IPS-15b (cell line): ENCODE results near the gene HYLS1.
"Not testable (repeated sequence)": the region's sequence is repeated elsewhere in the genome, so short reads cannot be mapped to it uniquely, and the experiment has no call there.

ENCODE experiments used
- H3K27me3 ChIP-seq: one replicate; pipeline ENCODE4 v1.6.1; 2013; ENCODE audit warnings: low read length; ENCODE audit not compliant: control insufficient read depth, insufficient read depth
- H3K36me3 ChIP-seq: one replicate; pipeline ENCODE4 v1.6.1; 2013; ENCODE audit warnings: low read length; ENCODE audit not compliant: control insufficient read depth, insufficient read depth
- H3K4me1 ChIP-seq: one replicate; pipeline ENCODE4 v1.6.1; 2013; ENCODE audit warnings: mild to moderate bottlenecking, low read length; ENCODE audit not compliant: control insufficient read depth, insufficient read depth
- H3K4me3 ChIP-seq: one replicate; pipeline ENCODE4 v1.5.1; 2013; ENCODE audit warnings: low read depth, low read length
- H3K9ac ChIP-seq: one replicate; pipeline ENCODE4 v1.6.1; 2013; ENCODE audit warnings: low read depth, mild to moderate bottlenecking, low read length
- H3K9me3 ChIP-seq: one replicate; pipeline ENCODE4 v1.6.1; 2013; ENCODE audit warnings: mild to moderate bottlenecking, low read length; ENCODE audit not compliant: control insufficient read depth, insufficient read depth

Gene HYLS1

DNA sequence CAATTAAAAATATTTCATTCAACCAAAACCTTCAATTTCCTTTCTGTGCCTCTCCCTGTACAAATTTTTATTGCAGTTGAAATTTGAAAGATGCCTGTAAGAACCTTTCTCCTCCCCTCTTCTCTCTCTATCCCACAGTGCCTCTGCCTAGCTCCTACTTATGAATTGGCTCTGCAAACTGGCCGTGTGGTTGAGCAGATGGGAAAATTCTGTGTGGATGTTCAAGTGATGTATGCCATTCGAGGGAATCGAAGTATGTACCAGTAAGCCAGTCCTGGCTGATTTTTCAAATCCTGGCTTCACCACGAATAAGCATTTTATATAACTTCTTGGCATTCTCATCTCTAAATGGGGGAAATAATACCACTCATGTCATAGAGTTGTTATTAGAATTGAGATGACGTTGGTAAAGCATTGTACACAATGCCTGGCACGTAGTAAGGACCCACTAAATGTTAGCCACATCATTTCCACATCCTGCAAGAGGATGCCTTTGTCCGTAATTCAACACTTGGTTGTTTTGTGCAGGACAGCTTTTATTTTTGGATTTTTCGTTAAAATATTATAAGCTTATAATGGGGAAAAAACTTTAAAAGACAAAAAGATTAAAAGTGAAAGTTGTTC lies 22.9 kb downstream of the HYLS1 start:
- Histone ChIP-seq H3K27me3 (peaks cover under 1% of the 10 kb centered on the region), H3K4me3 (no peak overlapping the region), H3K9me3 (no peaks in the 10 kb centered on the region), H3K9ac (no peak overlapping the region), H3K4me1 (no peaks in the 10 kb centered on the region), H3K36me3 (no peaks in the 10 kb centered on the region)

DNA sequence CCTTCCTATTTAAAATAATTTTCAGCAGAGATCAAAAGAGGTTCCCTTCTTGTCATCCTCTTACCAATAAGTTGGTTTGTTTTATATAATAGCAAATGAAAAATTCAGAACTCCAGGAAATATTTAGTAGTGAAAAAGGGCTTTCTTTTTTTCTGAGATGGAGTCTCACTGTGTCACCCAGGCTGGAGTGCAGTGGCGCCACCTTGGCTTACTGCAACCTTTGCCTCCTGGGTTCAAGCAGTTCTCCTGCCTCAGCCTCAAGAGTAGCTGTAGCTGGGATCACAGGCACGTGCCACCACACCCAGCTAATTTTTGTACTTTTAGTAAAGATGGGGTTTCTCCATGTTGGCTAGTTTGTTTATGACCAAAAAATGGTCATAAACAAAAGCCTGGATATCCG lies 27.1 kb downstream of the HYLS1 start:
- not testable (repeated sequence) for H3K27me3 ChIP-seq, H3K9ac ChIP-seq, H3K36me3 ChIP-seq, H3K9me3 ChIP-seq, H3K4me1 ChIP-seq, H3K4me3 ChIP-seq

DNA sequence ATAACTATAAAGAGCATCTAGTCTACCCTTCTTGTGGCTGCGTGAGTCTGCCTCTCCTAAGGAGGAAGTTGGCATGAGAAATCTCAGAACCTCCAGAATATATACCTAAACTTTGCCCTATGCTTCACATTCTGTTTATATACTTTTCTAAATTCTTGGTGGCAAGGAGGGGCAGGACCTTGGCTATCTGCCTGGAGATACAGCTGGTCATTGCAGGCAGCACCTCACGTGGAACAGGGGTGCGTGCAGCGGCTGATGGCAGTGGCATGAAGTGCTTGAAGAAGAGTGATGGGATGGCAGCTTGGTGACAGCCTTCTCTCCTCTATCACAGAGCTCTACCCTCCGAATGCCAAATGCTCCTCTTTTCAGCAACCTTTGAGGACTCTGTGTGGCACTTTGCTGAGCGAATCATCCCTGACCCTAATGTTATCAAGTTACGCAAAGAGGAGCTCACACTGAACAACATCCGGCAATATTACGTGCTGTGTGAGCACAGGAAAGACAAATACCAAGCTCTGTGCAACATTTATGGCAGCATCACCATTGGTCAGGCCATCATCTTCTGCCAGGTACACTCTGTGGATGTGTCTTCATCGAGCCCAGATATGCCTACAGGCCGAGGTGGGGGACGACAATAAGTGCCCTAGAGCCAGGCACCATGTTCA lies 29.3 kb downstream of the HYLS1 start:
- Histone ChIP-seq H3K27me3 (no peaks in the 10 kb centered on the region), H3K36me3 (peaks cover 2% of the 10 kb centered on the region), H3K4me1 (no peaks in the 10 kb centered on the region), H3K9ac (no peak overlapping the region), H3K4me3 (no peak overlapping the region), H3K9me3 (no peaks in the 10 kb centered on the region)

DNA sequence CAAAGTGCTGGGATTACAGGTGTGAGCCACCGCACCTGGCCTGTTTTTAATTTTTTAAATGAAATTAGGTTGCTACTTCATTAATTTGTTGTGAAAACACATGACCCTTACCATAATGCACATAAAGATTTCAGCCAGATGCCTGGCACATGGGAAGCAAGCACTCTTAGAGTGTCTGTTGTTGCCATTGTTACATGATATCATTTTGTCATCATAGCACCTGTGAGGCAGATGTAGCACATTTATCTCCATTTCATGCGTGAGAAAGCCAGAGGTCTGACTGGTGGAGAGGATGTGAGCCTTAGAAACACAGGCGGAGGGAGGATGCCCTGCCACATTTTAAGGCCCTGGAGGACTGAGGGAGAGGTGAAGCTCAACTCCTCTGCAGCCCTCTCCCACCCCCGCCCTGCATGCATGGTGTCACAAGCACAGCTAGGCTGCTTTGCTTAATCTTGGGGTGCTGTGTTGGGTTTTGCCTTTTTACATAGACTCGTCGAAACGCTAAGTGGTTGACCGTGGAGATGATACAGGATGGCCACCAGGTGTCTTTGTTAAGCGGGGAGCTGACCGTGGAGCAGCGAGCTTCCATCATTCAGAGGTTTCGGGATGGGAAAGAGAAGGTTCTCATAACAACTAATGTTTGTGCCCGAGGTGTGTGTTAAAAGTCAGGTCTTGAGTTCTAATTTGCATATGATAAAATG lies 30.8 kb downstream of the HYLS1 start:
- no peaks in the 10 kb centered on the region for H3K4me1 ChIP-seq
- no peaks in the 10 kb centered on the region for H3K27me3 ChIP-seq

DNA sequence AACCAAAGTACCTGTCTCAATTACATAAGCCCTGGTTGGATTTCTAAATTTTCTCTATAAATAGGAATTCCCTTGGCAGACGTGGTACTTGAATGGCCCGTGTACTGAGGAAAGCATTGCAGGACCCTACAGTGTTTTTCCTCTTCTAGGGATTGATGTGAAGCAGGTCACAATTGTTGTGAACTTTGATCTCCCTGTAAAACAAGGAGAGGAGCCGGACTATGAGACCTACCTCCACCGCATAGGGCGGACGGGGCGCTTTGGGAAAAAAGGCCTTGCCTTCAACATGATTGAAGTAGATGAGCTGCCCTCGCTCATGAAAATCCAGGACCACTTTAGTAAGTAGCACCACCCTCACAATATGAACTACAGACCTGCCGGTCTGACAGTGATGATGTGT lies 33.6 kb downstream of the HYLS1 start:
- Histone ChIP-seq H3K36me3 (peaks cover 2% of the 10 kb centered on the region), H3K4me3 (no peak overlapping the region), H3K27me3 (no peaks in the 10 kb centered on the region), H3K9ac (no peak overlapping the region), H3K4me1 (peaks cover 2% of the 10 kb centered on the region), H3K9me3 (no peaks in the 10 kb centered on the region)

More for the DNA sequence above, 30.8 kb downstream of the HYLS1 start:
- Histone ChIP-seq H3K4me3 (no peak overlapping the region), H3K9ac (no peak overlapping the region), H3K9me3 (no peaks in the 10 kb centered on the region), H3K36me3 (peaks cover 2% of the 10 kb centered on the region)

DNA sequence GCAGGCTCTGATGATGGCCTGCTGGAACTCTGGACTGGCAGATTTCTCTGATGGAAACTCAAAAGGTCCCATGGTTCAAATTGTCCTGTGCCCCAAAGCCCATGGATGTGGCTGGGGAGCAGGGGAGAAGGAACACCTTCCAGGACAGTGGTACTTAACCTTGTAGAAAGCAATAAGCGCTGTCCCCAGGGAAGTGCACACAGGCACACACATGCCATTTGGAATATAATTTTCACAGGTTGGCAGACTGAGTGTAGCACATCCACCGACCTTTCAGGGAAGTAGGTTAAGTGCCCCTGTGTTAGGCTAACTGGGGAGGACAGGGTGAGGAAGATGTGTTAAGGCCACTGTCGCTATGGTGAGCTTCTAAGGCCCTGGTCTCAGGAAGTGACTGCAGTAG lies 34.7 kb downstream of the HYLS1 start:
- Histone ChIP-seq H3K4me1 (peaks cover 2% of the 10 kb centered on the region), H3K27me3 (no peaks in the 10 kb centered on the region), H3K36me3 (peaks cover 2% of the 10 kb centered on the region), H3K9ac (no peak overlapping the region), H3K4me3 (no peak overlapping the region), H3K9me3 (no peaks in the 10 kb centered on the region)

DNA sequence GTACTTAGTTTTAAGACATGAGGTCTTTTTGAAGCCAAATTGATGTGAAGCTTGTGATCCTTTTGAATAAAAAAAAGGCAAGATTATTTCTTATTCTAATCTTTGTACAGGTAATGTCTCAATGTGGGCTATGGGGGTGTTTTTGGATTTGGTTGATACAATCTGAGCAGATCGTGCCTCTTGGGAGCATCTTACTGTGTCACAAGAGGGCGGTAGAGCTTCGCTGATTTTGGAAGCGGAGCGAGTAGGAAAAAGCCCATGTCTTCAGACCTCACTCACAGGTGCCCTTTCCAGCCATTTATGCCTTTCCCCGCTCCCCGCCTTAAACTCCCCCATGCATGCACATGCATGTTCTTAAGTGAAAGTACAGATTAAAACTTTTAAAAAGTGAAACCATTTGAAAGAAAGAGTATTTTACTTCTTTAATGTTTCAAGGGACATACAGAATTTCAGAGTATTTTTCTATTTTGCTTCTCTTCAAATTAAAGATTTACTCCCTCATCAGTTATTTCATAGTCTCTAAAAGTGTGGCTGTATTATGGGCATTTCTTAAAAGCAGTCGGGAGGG lies 35.6 kb downstream of the HYLS1 start:
- H3K9ac ChIP-seq = no peak overlapping the region

DNA sequence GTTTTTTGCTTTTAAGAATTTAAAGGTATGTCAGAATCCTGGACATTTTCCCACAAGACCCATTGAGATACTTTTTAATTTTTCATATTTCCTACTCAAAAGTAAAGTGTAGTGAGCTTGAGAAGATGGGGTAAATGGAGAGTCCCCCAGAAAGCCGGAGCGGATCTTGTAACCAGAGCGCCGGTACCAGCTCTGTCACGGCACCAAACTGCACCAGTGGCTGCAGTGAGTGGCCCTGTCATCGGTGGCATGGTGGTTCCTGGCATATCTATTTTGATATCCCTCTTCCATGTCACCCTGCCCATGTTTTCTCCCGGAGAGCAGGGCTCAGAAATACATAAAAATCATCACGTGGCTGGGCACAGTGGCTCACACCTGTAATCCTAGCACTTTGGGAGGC lies 36.2 kb downstream of the HYLS1 start:
- peaks cover 2% of the 10 kb centered on the region for H3K4me1 ChIP-seq
- no peaks in the 10 kb centered on the region for H3K27me3 ChIP-seq
- H3K4me3 ChIP-seq = no peak overlapping the region
- H3K36me3 ChIP-seq = peaks cover 2% of the 10 kb centered on the region
- no peaks in the 10 kb centered on the region for H3K9me3 ChIP-seq
- no peak overlapping the region for H3K9ac ChIP-seq

More for the DNA sequence above, 35.6 kb downstream of the HYLS1 start:
- no peaks in the 10 kb centered on the region for H3K27me3 ChIP-seq
- no peak overlapping the region for H3K4me3 ChIP-seq
- peaks cover 2% of the 10 kb centered on the region for H3K36me3 ChIP-seq
- H3K4me1 ChIP-seq = peaks cover 2% of the 10 kb centered on the region
- H3K9me3 ChIP-seq = no peaks in the 10 kb centered on the region

DNA sequence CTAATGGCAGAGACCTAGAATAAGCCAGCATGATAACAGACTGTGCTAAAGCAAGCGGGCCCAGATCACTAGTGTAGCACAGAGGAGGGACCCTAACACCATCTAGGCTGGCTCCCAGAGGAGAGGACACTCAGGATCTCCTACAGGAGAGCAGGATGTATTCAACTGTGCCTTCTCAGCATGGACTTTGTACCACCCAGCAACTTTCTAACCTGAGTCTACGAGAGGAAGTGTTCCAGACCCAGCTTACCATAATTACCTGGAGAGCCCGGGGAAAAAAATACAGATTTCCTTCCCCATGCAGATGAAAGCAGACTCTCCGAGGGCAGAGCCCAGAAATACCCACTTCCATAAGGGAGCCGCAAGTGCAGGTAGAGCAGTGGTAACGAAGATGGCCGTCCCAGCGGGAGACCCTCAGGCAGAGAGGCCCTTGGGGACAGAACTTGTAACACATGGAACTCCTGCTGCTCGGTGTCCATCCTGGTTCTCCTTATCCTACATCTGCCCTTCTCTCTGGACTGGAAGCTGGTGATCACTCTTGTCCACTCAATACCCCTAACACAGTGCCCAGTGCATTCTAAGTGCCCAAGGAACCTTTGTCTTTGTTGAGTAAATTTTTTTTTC lies 37.0 kb downstream of the HYLS1 start:
- Histone ChIP-seq H3K27me3 (no peaks in the 10 kb centered on the region), H3K36me3 (peaks cover 2% of the 10 kb centered on the region), H3K9me3 (no peaks in the 10 kb centered on the region), H3K9ac (no peak overlapping the region), H3K4me1 (peaks cover 2% of the 10 kb centered on the region), H3K4me3 (no peak overlapping the region)

DNA sequence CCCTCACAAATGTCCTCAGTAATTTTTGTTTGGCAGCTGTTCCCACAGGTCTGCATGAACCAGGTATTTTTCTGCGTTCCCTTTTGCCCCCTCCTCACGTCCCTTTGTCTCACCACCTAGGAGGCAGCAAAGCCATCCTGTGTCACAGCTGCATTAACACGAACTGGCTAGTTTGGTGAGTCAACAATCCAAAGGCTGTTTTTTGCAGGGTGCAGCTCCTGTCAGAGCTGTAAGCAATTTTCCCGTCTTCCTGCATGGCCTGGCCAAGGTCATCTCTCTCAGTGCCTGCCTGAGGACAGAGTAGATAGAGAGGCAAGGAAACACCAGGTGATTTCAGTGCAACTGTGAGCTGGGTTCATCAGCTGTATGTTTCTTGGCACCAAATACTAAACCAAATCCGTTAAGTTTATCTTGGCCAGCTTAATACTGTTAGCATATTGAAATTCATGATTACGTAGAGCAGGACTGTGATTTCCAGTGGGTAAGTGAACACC lies 37.8 kb downstream of the HYLS1 start:
- Histone ChIP-seq H3K9ac (no peak overlapping the region), H3K9me3 (no peaks in the 10 kb centered on the region), H3K27me3 (no peaks in the 10 kb centered on the region), H3K4me3 (no peak overlapping the region), H3K36me3 (peaks cover 2% of the 10 kb centered on the region), H3K4me1 (peaks cover 2% of the 10 kb centered on the region)

DNA sequence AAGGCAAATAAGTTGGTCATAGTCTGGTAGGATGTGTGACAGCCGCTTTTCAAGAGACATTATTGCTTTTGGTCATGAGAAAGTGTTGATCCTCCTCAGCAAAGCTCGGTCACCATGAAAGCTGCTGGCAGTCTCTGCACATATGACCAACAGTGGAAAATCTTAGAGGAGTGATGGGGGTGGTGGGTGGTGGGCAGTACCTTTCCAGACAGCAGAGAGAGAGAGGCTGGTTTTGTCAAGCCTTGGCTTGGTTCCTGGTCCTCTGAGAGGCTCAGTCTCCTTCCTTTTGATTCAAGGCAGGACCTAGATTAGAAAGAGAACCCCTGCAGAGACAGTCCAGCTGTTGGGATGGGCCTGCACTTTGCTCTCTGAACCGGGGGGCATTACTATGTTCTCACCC lies 38.3 kb downstream of the HYLS1 start:
- no peak overlapping the region for H3K9ac ChIP-seq
- no peaks in the 10 kb centered on the region for H3K36me3 ChIP-seq
- no peak overlapping the region for H3K4me3 ChIP-seq
- H3K27me3 ChIP-seq = no peaks in the 10 kb centered on the region
- no peaks in the 10 kb centered on the region for H3K9me3 ChIP-seq
- peaks cover 2% of the 10 kb centered on the region for H3K4me1 ChIP-seq
